Measurements from ENCODE around the gene ONECUT2.

ONECUT2 gene

DNA sequence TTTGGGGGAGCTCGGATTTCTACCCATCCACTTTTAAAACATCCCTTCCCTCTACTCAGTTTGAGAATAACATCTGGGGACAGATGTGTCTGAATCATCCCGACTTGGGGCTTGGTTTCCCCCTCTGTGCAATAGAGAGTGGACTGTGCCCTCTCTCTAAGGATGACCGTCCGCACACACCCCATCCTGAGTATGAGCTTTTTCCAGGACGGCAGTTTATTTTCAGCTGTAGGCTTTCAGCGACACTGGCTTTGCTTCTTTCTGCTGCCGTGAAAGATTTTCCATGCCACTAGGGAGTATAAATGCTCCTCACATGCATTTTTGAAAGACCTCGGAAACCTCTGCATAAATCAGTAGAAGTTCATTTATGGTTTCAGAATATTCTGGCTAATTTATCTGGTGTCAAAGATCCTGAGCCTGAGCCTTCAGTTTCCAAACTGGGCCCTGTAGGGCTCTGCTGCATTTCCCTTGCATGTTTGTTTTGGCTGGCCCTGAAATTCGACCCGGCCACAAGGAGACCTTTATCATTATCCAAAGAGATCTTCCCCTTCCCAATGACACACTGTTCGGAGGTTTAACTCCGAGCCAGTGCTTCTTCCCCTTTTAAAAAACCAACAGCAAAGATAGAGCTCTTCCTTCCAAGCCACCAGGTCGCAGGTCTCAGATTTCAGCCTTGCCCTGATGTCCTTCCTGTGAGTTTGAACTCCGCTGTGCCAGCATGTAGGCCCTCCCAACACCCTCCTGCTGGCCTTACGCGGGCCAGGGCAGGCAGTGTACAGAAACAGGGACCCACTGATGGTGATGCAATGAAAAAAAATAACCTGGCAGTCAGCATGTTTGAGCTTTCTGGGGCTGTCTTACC is 98.1 kb downstream of the ONECUT2 start:
- no peak for DNase-seq

- no peak for DNase-seq
Measured at GRCh38 chr18:57533868-57534510, 98.8 kb downstream of the ONECUT2 start.

GRCh38 chr18:57534511-57534909 is 99.3 kb downstream of the ONECUT2 start:
- no peak for DNase-seq

DNA sequence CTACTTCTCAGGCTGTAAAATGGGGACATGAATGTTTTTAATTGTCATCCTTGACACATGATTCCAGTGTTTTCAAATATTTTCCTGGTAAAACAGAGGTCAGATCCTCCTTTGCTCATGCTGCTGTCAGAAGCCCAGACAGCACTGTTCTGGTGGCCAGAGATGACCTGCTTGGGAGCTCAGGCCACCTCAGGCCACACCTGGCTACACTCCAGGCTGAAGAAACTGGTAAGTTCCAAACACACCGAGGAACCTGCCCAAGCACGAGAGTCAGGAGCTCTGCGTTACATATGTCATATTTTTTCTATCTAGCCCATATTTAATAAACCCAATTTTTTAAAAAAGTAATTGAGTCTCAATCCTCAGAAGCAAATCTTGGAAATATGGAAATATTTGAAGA is 103.4 kb downstream of the ONECUT2 start:
- DNase-seq = no peak

DNA sequence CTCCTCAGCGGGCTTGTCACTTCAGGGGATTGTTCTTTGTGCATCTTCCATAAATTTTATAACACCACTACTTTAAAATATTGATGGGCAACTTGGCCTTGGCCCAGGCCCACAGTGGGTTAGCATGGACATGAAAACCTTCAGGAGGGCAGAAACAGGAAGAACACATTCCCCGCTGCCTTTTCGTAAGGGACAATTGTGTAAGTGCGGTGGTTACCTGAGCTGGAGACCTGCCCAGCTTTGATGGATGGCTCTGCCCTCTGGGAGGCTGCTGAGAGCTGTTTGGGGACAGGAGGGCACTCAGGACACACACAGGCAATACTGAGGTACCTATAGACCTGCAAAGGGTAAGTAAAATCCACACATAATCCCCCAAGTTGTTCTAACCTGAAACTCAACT is 104.5 kb downstream of the ONECUT2 start:
- DNase-seq = no peak

Measured in activated T-cell treated with anti-CD3 and anti-CD28 coated beads for 4 hours (primary cell).